T-helper 2 cell treated with Interferon-gamma antibody and Interleukin-4, amounts not matched to agents 100 ng/mL and 5 ng/mL, for 36 hours (primary cell): Measurements from ENCODE around the gene PCDHGB5. TPM values are rescaled to one million over a fixed set of nuclear protein-coding genes. Genes with fewer than 3 reads are reported as not detected.
"Not testable (repeated sequence)": the region's sequence is repeated elsewhere in the genome, so short reads cannot be mapped to it uniquely, and the experiment has no call there.

ENCODE experiments used
- intact Hi-C: fragments of 100-400 bp; cut with micrococcal nuclease; formaldehyde crosslinking; loops from one replicate; pipeline ENCODE4 v1.15.1; 2023
- total RNA-seq: library from RNA; stranded (reverse); gene quantifications from 2 replicates; pipeline ENCODE4 v1.2.3, GENCODE V29; 2022

The PCDHGB5 gene
- total RNA-seq, 1 donor from 2014 or later = 0.55 TPM

- intact Hi-C loops = not testable (repeated sequence)
Observed at GRCh38 chr5:141375444-141376155, 22.1 kb upstream of the PCDHGB5 start.

- intact Hi-C loops = no loop called here
Observed at GRCh38 chr5:141382469-141383294, 15.1 kb upstream of the PCDHGB5 start, which contains the start of gene PCDHGA7. PCDHGA7 (plus strand) TSS chr5:141382742; CDS start chr5:141382900, 158 bp downstream.

GRCh38 chr5:141383345-141383744, 14.4 kb upstream of the PCDHGB5 start:
- intact Hi-C loops = no loop called here

GRCh38 chr5:141384471-141385267, 13.1 kb upstream of the PCDHGB5 start:
- intact Hi-C loops = no loop called here

GRCh38 chr5:141387557-141388311, 10.0 kb upstream of the PCDHGB5 start, which contains the start of gene PCDHGB4:
PCDHGB4 (plus strand) TSS chr5:141387698; CDS start chr5:141387885, 187 bp downstream.
- intact Hi-C loops = not testable (repeated sequence)

- intact Hi-C loops = no loop called here
Observed at GRCh38 chr5:141388661-141389060, 9.1 kb upstream of the PCDHGB5 start.

- intact Hi-C loops = no loop called here
Observed at GRCh38 chr5:141389153-141390042, 8.3 kb upstream of the PCDHGB5 start.

GRCh38 chr5:141392429-141393198, 5.1 kb upstream of the PCDHGB5 start, which contains the start of gene PCDHGA8:
PCDHGA8 (plus strand) TSS chr5:141392633; CDS start chr5:141392814, 181 bp downstream.
- intact Hi-C loops = no loop called here

GRCh38 chr5:141393267-141393666, 4.5 kb upstream of the PCDHGB5 start:
- intact Hi-C loops = no loop called here

GRCh38 chr5:141394401-141395187, 3.2 kb upstream of the PCDHGB5 start:
- intact Hi-C loops = not testable (repeated sequence)

GRCh38 chr5:141398608-141399007, 861 bp downstream of the PCDHGB5 start:
- intact Hi-C loops = no loop called here

GRCh38 chr5:141399555-141400258, 2.0 kb downstream of the PCDHGB5 start:
- intact Hi-C loops = no loop called here

GRCh38 chr5:141402553-141403243, 5.0 kb downstream of the PCDHGB5 start, which contains the start of gene PCDHGA9:
PCDHGA9 (plus strand) TSS chr5:141402778; CDS start chr5:141402953, 175 bp downstream.
- intact Hi-C loops = no loop called here

- intact Hi-C loops = no loop called here
Observed at GRCh38 chr5:141403387-141403786, 5.6 kb downstream of the PCDHGB5 start.

GRCh38 chr5:141407790-141408505, 10.2 kb downstream of the PCDHGB5 start, which contains the start of gene PCDHGB6:
PCDHGB6 (plus strand) TSS chr5:141408021; CDS start chr5:141408203, 182 bp downstream.
- intact Hi-C loops = not testable (repeated sequence)
